CD4-positive, alpha-beta T cell treated with Interleukin-2 at 100 ng/mL for 4 hours (primary cell): ENCODE data around the gene LRIG1.
A peak's percentile ranks its signal among the peaks of the same experiment; 100 is the strongest.

Experiments used
- DNase-seq: peaks from one replicate; pipeline ENCODE4 v3.0.0-alpha.2; 2020; ENCODE audit warnings: low spot score

LRIG1 gene, protein sequence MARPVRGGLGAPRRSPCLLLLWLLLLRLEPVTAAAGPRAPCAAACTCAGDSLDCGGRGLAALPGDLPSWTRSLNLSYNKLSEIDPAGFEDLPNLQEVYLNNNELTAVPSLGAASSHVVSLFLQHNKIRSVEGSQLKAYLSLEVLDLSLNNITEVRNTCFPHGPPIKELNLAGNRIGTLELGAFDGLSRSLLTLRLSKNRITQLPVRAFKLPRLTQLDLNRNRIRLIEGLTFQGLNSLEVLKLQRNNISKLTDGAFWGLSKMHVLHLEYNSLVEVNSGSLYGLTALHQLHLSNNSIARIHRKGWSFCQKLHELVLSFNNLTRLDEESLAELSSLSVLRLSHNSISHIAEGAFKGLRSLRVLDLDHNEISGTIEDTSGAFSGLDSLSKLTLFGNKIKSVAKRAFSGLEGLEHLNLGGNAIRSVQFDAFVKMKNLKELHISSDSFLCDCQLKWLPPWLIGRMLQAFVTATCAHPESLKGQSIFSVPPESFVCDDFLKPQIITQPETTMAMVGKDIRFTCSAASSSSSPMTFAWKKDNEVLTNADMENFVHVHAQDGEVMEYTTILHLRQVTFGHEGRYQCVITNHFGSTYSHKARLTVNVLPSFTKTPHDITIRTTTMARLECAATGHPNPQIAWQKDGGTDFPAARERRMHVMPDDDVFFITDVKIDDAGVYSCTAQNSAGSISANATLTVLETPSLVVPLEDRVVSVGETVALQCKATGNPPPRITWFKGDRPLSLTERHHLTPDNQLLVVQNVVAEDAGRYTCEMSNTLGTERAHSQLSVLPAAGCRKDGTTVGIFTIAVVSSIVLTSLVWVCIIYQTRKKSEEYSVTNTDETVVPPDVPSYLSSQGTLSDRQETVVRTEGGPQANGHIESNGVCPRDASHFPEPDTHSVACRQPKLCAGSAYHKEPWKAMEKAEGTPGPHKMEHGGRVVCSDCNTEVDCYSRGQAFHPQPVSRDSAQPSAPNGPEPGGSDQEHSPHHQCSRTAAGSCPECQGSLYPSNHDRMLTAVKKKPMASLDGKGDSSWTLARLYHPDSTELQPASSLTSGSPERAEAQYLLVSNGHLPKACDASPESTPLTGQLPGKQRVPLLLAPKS

DNA sequence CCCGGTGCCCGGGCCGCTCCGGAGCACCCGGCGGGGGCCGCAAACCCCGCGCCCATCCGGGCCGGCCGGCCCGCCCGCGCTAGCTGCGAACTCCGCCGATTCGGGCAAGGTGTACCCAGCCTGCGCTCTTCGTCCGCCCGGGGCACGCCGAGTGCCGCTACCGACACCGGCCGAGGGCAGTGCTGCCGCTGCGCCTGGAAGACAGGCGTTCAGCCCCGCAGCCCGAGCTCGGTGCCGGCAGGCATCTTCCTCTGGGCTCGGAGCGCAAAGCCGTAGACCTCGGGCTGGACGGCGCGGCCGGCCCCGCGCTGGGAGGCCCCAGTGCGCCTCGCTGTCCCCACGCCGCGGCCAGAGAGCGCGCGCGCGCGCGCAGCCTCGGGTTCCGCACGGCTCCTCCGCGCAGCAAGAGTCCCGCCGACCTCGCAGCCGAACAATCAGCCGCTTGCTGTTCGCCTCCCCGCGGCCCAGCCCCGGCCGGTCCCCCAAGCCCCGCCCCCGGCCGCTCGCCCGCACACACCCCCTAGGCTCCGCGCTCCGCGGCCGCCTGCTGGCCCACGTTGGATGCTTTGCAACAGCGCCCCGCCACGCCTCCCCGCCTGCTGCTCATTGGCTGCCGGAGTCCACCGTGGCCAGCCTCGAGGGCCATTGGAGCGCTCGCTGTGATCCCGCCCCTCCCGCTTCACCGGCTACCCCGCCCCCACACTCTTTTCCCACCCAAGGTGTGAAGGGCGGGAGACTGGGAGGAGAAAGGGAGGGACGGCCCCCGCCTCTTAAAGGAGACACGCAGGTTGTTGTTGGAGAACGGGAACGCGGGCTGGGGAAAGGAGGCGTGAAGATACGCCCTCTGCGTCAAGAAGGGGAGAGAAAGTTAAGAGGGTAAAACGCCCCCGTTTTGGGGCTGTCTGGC lies at the start of gene LRIG1:
TSS of gene LRIG1 (minus strand) at position 447 of the 907 bp plus-strand sequence. CDS start 615 bp downstream, outside the sequence.
- peak; percentile 99 for DNase-seq

DNA sequence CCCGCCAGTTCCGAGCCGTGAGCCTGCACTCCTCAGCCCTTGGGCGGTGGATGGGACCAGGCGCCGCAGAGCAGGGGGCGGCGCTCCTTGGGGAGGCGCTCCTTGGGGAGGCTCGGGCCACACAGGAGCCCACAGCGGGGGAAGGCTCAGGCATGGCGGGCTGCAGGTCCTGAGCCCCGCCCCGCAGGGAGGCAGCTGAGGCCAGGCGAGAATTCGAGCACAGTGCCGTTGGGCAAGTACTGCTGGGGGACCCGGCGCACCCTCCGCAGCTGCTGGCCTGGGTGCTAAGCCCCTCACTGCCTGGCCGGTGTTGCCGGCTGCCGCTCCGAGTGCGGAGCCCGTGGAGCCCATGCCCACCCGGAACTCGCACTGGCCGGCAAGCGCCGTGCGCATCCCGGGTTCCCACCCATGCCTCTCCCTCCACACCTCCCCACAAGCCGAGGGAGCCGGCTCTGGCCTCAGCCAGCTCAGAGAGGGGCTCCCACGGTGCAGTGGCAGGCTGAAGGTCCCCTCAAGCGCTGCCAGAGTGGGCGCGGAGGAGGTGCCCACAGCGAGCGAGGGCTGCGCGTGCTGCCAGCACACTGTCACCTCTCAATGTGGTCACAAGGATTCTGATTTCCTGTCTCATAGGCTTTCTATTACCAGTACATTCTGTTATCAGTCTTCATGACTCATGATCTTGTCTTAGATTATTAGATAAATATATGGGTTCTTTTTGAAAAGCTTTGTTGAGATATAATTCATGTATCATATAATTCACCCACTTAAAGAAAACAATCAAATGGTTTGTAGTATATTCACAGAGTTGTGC lies 44.0 kb upstream of the LRIG1 start:
- DNase-seq = no peak

DNA sequence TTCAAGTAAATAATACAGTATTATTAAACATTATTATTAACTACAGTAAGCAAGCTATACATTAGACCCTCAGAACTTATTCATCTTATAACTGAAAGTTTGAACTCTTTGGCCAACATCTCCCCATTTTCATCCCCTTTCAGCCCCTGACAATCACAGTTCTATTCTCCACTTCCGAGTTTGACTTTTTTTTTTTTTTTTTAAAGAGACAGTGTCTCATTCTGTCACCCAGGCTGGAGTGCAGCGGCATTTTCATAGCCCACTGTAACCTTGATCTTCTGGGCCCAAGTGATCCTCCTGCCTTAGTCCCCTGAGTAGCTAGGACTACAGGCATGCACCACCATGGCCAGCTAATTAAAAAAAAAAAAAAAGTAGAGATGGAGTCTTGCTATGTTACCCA lies 41.3 kb upstream of the LRIG1 start:
- no peak for DNase-seq

DNA sequence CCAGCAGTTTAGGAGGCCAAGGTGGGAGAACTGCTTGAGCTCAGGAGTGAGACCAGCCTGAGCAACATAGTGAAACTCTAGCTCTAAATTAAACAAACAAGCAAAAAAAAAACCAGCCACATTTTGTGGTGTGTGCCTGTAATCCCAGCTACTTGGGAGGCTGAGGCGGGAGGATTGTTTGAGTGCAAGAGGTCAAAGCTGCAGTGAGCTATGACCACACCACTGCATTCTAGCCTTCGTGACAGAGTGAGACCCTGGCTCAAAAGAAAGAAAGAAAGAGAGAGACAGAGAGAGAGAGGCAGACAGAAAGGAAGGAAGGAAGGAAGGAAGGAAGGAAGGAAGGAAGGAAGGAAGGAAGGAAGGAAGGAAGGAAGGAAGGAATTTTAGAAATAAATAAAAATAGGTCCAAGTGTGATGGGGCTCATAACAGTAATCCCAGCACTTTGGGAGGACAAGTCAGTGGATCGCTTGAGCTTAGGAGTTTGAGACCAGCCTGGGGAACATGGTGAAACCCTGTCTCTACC lies 38.7 kb upstream of the LRIG1 start:
- no peak for DNase-seq

DNA sequence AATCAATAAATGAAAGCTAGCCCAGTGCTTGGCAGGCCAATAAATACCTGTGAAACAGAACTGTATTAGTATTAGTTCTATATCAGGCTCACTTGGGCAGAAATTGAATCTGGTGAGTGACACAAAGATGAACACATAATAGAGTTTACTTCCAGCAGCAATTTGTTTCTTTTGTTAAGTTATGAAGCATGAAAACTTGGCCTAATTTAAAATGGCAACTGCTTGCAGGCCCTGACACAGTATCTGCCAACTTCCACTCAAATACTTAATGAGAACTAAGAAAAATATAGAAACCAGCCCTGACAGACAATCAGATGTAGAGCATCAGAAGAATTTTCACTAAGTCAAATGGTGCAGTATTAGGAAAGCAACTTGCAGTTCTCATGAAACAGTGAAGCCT lies 37.6 kb upstream of the LRIG1 start:
- DNase-seq = no peak

DNA sequence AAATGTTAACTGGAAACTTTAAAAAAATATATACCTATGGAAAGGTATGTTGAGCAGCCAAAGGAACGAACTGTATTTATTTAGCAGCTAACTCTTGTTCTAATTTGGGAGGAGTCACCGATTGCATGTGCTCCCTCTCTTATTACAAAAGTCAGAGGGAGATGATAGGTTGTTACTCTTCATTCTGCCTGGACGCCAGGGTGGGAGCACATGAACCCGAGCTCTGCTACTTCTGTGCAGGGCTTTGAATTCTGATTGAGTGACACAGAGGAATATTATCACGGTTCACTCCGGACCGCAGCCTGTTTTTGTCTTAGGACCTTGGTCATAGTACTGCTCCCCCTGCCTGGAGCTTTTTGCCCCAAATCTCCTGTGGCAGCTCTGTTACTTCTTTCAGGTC lies 36.9 kb upstream of the LRIG1 start:
- DNase-seq = no peak

DNA sequence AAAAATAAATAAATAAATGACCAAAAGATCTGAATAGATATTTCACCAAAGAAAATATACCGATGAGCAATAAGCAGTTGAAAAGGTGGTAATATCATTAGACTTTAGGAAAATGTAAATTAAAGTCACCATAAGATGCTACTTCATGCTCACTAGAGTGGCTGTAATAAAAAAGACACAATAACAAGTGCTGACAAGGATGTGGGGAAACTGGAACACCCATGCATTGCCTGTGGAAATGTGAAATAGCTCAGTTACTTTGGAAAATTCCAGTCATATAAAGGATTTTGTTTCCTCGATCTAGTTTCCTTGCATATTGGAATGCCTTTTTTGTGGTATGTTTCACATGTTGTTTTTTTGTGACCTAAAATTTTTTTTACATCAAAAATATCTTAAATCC lies 36.0 kb upstream of the LRIG1 start:
- DNase-seq = no peak

DNA sequence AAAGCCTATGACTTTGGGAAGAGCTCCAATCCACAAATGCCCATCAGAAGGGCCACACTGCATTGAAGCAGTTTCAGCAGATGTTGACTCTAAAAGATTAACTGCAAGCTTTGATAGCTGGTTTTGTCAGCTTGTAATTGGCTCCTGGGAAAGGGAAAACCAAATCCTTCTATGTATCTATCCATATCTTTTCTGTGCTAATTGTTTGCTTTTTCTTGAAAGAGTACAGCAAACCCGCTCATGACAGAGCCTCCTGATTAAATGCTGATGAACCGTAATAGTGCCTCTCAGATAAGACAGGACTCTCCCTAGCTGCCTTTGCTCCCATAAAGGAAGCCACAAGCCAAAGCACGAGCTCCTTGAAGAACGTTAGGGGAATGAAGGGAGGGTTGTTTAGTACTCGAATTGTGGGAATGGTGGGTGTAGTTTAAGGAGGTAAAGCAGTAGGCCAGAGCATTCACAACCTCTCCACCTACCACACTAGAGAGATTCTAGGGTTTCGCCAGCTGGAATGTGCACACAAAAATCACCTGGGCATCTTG lies 33.6 kb upstream of the LRIG1 start:
- no peak for DNase-seq

DNA sequence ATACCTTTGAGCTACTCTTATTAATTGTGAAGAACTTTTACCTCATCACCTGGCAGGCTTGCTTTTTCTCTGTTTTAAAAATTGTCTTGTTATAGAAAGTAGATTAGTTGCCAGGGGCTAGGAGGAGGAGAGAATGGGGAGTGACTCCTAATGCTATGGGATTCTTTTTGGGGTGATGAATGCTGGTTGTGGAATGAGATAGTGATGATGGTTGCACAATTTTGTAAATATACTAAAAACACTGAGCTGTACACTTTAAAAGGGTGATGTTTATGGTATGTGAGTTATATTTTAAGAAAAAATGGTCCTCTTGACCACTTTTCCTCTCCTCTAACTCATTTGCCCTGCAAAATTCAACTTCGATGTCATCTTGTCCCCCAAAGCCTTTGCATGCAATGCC lies 31.8 kb upstream of the LRIG1 start:
- no peak for DNase-seq

DNA sequence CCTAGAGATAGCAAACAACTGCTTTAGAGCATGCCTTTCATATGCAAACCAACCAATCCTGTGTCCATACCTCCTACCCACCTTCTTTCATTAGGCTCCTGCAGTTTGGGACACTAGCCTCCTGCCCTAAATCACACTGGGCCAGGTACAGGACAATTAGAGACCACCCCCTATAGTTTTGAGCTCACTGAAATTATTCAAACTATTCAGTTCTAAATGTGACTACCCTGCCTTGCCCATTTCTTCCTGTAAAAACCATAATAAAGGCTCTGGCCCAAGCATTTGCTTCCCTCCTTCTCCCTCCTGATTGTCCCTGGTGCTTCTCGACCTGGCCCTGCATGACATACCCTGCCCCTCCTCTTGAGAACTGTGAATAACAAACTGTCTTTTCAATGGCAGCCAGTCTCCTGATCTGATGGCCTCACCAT lies 31.4 kb upstream of the LRIG1 start:
- DNase-seq = no peak

DNA sequence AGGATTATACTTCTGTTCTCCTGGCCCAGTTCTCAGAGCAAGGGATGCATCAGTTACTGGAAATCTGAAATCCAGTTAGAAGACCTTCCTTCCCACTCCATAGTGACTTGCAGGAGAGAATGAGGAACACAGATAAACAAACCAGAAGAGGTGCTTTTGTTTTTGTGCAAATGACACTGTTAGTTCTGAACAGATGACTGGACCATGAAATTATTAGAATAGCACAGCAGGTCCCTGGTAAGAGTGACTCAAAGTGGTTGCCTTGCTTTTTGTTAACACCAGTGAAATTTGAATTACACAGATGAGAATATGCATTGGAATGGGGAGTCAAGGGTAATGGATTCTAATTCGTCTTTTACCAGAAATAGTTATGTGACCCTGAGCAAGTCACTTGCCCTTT lies 30.4 kb upstream of the LRIG1 start:
- no peak for DNase-seq

DNA sequence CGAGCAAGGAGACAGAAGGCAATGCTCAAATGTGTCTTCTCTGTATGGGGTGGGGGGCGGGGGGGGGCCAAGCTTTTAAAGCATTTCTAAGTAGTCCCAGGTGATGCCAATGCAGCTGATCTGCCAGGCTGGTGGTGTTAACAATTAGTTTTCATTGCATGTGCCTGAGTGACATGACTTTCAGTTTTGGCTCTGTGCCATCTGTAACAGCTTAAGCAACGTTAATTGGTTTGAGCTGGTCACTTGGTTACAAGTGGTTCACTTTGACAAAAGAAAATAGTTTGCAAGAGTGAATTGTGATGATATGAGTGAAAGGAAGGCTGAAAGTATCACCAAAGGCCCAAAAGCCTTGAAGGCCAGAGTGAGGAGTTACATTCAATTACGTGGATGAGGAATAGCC lies 26.4 kb upstream of the LRIG1 start:
- no peak for DNase-seq

DNA sequence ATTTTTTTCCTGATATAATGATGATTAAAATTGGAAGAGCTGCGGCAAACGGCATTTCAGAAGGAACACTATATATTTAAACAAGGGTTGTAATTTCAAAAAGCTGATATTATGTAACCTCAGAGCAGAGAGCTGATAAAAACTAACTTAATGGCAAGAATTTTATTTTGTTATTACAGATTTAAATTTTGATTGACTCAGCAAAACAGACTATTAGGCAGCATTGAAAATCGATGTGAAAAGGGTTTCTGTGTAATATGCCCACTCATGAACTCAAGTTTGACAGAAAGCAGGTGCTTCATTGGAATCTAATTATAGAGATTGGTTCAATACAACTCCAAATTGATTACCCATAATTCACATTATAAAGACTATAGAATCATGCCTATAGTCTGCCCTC lies 24.9 kb upstream of the LRIG1 start:
- DNase-seq = no peak

DNA sequence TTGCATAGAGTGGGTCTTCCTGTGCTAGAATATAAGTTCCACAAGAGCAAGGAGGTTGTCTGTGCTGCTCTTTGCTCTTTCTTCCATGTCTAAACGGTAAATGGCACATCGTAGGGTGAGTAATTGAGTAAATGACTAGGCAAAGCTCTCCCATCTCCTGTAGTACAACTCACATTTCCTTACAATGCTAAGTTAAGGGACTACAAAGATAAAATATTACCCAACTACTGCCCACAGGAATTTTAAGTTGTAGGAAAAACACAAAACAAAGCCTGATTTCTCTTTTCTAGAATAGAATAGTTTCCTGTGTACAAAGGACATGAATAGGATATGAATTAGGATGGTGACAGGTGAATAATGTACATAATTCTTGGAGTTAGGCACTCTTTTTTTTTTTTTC lies 19.9 kb upstream of the LRIG1 start:
- DNase-seq = no peak

DNA sequence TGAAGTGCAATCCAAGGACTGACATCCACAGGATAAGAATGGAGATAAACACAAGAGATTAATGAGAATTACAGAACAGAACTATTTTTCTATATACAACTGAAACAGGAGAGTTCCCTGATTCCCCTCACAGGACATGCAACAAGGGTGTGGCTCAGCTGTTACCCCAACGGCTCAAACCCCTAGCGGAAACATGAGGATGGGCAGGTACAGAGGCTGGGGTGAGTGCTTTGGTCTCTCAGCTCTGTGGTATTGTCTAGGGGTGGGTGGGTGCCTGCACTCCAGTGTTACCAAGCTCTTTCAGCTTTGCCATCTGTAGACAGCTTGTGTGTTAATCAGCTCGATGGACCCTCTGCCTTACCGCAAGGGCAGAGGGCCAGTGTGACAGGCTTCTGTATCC lies 17.8 kb upstream of the LRIG1 start:
- no peak for DNase-seq

DNA sequence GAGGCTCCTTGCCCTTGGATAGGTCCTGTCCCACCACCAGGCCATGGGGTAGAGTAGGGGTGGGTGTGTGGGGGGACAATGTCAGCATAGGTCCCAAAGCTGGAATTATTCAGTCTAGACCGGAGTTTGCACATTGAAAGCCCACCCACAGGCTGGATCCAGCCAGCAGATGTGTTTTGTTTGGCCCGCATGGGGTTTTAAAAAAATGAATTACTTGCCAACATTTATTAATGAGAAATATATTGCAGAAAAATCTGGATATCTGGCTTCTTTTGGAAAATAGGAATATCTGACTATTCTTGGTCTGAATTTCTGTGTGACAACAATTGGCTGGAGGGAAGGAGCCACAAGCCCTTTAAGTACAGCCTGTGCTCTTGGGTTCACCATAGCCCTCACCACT lies 17.3 kb upstream of the LRIG1 start:
- DNase-seq = no peak

DNA sequence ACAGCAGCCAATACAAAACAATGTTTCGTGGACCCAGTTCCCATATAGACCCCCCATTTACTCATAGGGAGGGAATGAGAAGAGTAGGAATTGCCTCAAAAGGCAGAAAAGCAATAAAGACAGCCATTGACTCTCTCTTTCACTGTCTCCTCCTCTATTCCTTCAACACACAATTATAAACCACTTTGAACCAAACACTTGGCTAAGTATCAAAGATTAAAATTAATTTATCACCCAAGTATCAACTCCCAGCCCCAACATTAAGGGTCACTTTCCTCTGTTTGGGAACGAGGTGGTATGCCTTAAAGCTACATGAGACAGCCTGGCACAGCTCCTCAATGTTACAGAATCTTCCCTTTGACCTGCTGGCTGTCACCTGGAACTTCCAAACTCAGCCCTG lies 16.4 kb upstream of the LRIG1 start:
- DNase-seq = no peak

DNA sequence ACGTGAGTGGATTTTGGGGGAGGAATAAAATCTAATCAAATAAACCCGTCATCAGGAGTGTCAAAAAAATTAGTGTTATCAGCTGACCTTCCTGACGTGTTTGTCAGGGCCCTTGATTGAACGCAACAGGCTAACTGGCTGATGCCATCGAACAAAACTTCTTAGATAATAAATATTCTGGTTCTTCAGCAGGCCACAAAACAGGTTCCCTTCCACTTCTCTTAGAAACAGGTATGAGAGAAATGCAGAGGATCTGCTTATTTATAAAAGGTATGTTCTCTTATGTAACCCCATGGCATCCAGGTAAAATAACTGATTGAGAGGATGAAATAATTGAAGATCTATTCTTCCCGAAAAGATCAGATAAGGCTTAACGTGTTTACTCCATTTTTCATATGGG lies 7.6 kb upstream of the LRIG1 start:
- DNase-seq = no peak

DNA sequence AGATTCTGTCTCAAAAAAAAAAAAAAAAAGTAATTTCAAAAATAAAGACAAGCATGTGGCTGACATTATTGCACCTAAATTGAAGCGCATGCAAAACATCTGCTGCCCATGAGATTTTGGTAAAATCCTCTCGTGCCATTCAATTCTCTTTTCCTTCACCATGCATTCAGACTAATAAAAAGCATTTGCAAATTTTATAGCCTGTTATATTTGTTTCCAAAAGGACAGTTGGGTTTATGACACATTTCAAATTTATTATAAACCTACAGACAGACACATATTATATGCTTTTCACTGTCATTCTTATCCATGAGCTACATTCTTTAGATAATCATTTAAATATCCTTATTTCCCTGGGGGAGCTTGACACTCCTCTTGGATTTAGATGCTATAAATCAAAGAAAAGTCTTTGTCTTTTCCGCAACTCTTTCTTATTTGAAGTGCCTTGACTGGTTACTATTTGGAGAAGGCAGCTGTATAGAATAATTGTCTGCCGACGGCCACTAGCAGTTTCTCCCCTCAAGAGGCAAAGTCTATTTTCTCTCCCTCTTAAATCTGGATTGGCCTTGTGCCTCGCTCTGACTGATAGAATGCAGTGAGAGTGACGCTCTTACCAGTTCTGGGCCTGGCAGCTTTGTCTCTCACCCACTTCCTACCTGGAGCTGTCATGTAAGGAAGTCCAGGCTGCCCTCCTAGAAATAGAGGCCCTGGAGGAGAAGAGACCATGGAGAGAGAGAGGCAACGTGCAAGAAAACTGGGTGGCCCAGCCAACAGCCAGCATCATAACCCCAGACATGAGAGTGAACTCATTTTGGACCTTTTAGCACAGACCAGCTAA lies 6.8 kb upstream of the LRIG1 start:
- no peak for DNase-seq
